HUES48 (cell line): Measurements from ENCODE around the gene TET3.

Source experiments
- H3K27ac ChIP-seq: one replicate; pipeline ENCODE4 v1.7.0; 2013; ENCODE audit warnings: low read depth, low read length, inconsistent platforms
- H3K27me3 ChIP-seq: 2 replicates; pipeline ENCODE4 v1.6.1; 2013; ENCODE audit warnings: mild to moderate bottlenecking, low read length; ENCODE audit not compliant: control insufficient read depth, insufficient read depth
- H3K36me3 ChIP-seq: 2 replicates; pipeline ENCODE4 v1.6.1; 2013; ENCODE audit warnings: low read length; ENCODE audit not compliant: control insufficient read depth, insufficient read depth
- H3K4me1 ChIP-seq: 2 replicates; pipeline ENCODE4 v1.6.1; 2013; ENCODE audit warnings: mild to moderate bottlenecking, low read length; ENCODE audit not compliant: control insufficient read depth, insufficient read depth
- H3K4me3 ChIP-seq: 2 replicates; pipeline ENCODE4 v1.5.1; 2013; ENCODE audit warnings: mild to moderate bottlenecking, low read depth, low read length
- H3K9ac ChIP-seq: 2 replicates; pipeline ENCODE4 v1.6.1; 2013; ENCODE audit warnings: mild to moderate bottlenecking, low read depth, low read length, moderate library complexity
- H3K9me3 ChIP-seq: 2 replicates; pipeline ENCODE4 v1.6.1; 2013; ENCODE audit warnings: low read length; ENCODE audit not compliant: control insufficient read depth, insufficient read depth

Gene TET3

GRCh38 chr2:73947412-73948018 lies 37.2 kb upstream of the TET3 start:
- Histone ChIP-seq H3K27ac (no peak overlapping the region), H3K4me1 (no peaks in the 10 kb centered on the region), H3K4me3 (no peak overlapping the region), H3K9ac (no peak overlapping the region), H3K27me3 (no peaks in the 10 kb centered on the region), H3K9me3 (no peaks in the 10 kb centered on the region), H3K36me3 (peaks cover 87% of the 10 kb centered on the region)

GRCh38 chr2:73949802-73950201 lies 34.9 kb upstream of the TET3 start:
- Histone ChIP-seq H3K9ac (no peak overlapping the region), H3K36me3 (peaks cover 83% of the 10 kb centered on the region), H3K27me3 (no peaks in the 10 kb centered on the region), H3K4me3 (no peak overlapping the region), H3K9me3 (no peaks in the 10 kb centered on the region), H3K4me1 (no peaks in the 10 kb centered on the region), H3K27ac (no peak overlapping the region)

GRCh38 chr2:73952499-73953446 lies 31.9 kb upstream of the TET3 start:
- no peaks in the 10 kb centered on the region for H3K27me3 ChIP-seq
- H3K36me3 ChIP-seq, result peaks cover 82% of the 10 kb centered on the region
- H3K9me3 ChIP-seq, result no peaks in the 10 kb centered on the region
- no peak overlapping the region for H3K27ac ChIP-seq
- H3K4me3 ChIP-seq, result no peak overlapping the region
- H3K4me1 ChIP-seq, result no peaks in the 10 kb centered on the region
- no peak overlapping the region for H3K9ac ChIP-seq

- Histone ChIP-seq H3K36me3 (peaks cover 70% of the 10 kb centered on the region), H3K27ac (no peak overlapping the region), H3K9ac (no peak overlapping the region), H3K4me1 (no peaks in the 10 kb centered on the region), H3K27me3 (no peaks in the 10 kb centered on the region), H3K9me3 (no peaks in the 10 kb centered on the region), H3K4me3 (no peak overlapping the region)
These were observed 28.4 kb upstream of the TET3 start for GRCh38 chr2:73956218-73956865.

GRCh38 chr2:73961274-73961673 lies 23.4 kb upstream of the TET3 start:
- no peaks in the 10 kb centered on the region for H3K9me3 ChIP-seq
- H3K27ac ChIP-seq, result no peak overlapping the region
- H3K4me3 ChIP-seq, result no peak overlapping the region
- no peaks in the 10 kb centered on the region for H3K4me1 ChIP-seq
- no peak overlapping the region for H3K9ac ChIP-seq
- H3K36me3 ChIP-seq, result peaks cover 34% of the 10 kb centered on the region
- H3K27me3 ChIP-seq, result no peaks in the 10 kb centered on the region

GRCh38 chr2:73961823-73962615 lies 22.7 kb upstream of the TET3 start:
- H3K9me3 ChIP-seq, result no peaks in the 10 kb centered on the region
- H3K36me3 ChIP-seq, result peaks cover 26% of the 10 kb centered on the region
- H3K4me1 ChIP-seq, result no peaks in the 10 kb centered on the region
- H3K27me3 ChIP-seq, result no peaks in the 10 kb centered on the region
- no peak overlapping the region for H3K27ac ChIP-seq
- H3K9ac ChIP-seq, result no peak overlapping the region
- H3K4me3 ChIP-seq, result no peak overlapping the region

GRCh38 chr2:73962798-73963197 lies 21.9 kb upstream of the TET3 start:
- no peak overlapping the region for H3K9ac ChIP-seq
- H3K27ac ChIP-seq, result no peak overlapping the region
- H3K4me1 ChIP-seq, result no peaks in the 10 kb centered on the region
- no peaks in the 10 kb centered on the region for H3K9me3 ChIP-seq
- H3K4me3 ChIP-seq, result no peak overlapping the region
- no peaks in the 10 kb centered on the region for H3K27me3 ChIP-seq
- peaks cover 21% of the 10 kb centered on the region for H3K36me3 ChIP-seq

GRCh38 chr2:73963385-73964120 lies 21.2 kb upstream of the TET3 start:
- no peak overlapping the region for H3K9ac ChIP-seq
- H3K4me3 ChIP-seq, result no peak overlapping the region
- H3K27me3 ChIP-seq, result no peaks in the 10 kb centered on the region
- H3K4me1 ChIP-seq, result no peaks in the 10 kb centered on the region
- no peak overlapping the region for H3K27ac ChIP-seq
- peaks cover 14% of the 10 kb centered on the region for H3K36me3 ChIP-seq
- H3K9me3 ChIP-seq, result no peaks in the 10 kb centered on the region

GRCh38 chr2:73964223-73964622 lies 20.5 kb upstream of the TET3 start:
- H3K4me1 ChIP-seq, result no peaks in the 10 kb centered on the region
- peaks cover 7% of the 10 kb centered on the region for H3K36me3 ChIP-seq
- no peak overlapping the region for H3K4me3 ChIP-seq
- no peak overlapping the region for H3K9ac ChIP-seq
- no peak overlapping the region for H3K27ac ChIP-seq
- no peaks in the 10 kb centered on the region for H3K27me3 ChIP-seq
- no peaks in the 10 kb centered on the region for H3K9me3 ChIP-seq

- Histone ChIP-seq H3K9ac (no peak overlapping the region), H3K27ac (no peak overlapping the region), H3K4me3 (no peak overlapping the region), H3K27me3 (no peaks in the 10 kb centered on the region), H3K36me3 (no peaks in the 10 kb centered on the region), H3K4me1 (no peaks in the 10 kb centered on the region), H3K9me3 (no peaks in the 10 kb centered on the region)
These were observed 19.7 kb upstream of the TET3 start for GRCh38 chr2:73965053-73965452.
